ENCODE data around the gene VWA5B1.

Gene VWA5B1

GRCh38 chr1:20342294-20343148 lies 51.8 kb downstream of the VWA5B1 start:
- no peak for TF ChIP-seq POLR2A (IDR thresholded peaks at IDR 0.05; ENCODE audit: low read depth, low read length)
- DNase-seq (ENCODE audit: insufficient read length, low spot score) (no peak), FAIRE-seq (no peak)

DNA sequence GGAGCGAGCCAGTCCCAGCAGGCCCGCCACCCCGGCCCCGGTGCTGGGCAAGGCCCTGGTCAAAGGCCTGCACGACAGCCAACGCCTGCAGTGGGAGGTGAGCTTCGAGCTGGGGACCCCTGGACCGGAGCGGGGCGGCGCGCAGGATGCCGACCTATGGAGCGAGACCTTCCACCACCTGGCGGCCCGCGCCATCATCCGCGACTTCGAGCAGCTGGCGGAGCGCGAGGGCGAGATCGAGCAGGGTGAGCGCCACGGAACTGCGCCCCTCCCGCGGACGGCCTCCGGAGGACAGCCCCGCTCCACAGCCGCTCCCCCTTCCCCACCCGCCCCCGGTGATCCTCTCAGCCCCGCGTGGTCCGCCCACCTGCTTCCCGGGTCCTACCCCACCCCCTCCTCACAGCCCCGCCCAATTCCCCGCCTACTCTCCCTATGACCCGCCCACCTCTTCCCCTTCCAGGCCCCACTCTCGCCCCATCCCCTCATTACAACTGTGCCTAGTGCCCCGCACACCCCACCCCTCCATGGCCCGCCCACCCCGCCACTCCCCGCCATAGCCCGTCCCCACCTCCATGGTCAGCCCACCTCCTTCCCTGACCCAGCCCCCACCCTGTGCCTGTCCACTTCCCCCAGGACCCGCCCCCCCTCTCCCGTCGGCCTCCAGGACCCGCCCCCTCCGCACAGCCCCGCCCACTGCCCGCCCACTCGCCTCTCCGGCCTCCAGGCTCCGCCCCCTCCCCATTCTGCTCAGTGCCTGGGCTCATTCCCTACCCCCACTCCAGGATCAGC lies 52.7 kb downstream of the VWA5B1 start:
- no peak for DNase-seq (ENCODE audit: insufficient read length, low spot score)
- no peak for FAIRE-seq
- TF ChIP-seq POLR2A (IDR thresholded peaks at IDR 0.05; ENCODE audit: low read depth, low read length) = no peak

DNA sequence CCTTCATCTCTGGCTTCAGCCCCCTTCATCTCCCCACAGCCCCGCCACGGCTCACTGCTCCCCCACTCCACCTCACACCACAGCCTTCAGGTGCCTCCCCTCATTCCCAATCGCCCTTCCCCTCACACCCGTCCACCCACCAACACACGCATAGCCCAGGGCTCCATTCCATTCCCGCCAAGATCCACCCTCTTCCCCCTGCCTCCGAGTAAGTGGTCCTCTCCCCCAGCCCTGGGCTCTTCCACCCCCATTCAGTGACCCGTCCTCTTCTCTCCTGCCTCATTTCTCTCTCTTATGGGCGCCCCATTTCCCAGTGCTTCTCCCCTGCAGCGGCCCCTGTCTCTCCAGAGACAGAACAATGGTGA lies 53.2 kb downstream of the VWA5B1 start:
- FAIRE-seq (no peak), DNase-seq (ENCODE audit: insufficient read length, low spot score) (no peak)
- no peak for TF ChIP-seq POLR2A (IDR thresholded peaks at IDR 0.05; ENCODE audit: low read depth, low read length)

- FAIRE-seq (no peak), DNase-seq (ENCODE audit: insufficient read length, low spot score) (no peak)
- TF ChIP-seq POLR2A (IDR thresholded peaks at IDR 0.05; ENCODE audit: low read depth, low read length) = no peak
These were observed 54.1 kb downstream of the VWA5B1 start for GRCh38 chr1:20344738-20345137.

DNA sequence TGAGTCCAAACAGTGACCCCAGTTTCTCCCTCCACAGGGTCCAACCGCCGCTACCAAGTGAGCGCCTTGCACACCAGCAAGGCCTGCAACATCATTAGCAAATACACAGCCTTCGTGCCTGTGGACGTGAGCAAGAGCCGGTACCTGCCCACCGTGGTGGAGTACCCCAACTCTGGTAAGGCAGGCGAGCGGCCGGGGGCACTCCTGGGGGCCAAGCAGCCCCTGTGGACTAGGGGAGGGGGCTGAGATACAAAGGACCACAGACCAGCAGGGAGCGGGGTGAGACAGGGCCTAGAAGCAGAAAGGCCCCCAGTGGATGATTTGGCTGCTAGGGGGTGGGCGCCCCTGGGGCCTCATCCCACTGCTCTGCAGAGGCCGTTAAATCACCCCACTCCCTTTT lies 54.7 kb downstream of the VWA5B1 start:
- TF ChIP-seq POLR2A (IDR thresholded peaks at IDR 0.05; ENCODE audit: low read depth, low read length) = no peak

GRCh38 chr1:20346433-20346832 lies 55.8 kb downstream of the VWA5B1 start:
- FAIRE-seq (no peak), DNase-seq (ENCODE audit: insufficient read length, low spot score) (no peak)
- no peak for TF ChIP-seq POLR2A (IDR thresholded peaks at IDR 0.05; ENCODE audit: low read depth, low read length)

More for the DNA sequence above, 54.7 kb downstream of the VWA5B1 start:
- FAIRE-seq (no peak), DNase-seq (ENCODE audit: insufficient read length, low spot score) (no peak)

DNA sequence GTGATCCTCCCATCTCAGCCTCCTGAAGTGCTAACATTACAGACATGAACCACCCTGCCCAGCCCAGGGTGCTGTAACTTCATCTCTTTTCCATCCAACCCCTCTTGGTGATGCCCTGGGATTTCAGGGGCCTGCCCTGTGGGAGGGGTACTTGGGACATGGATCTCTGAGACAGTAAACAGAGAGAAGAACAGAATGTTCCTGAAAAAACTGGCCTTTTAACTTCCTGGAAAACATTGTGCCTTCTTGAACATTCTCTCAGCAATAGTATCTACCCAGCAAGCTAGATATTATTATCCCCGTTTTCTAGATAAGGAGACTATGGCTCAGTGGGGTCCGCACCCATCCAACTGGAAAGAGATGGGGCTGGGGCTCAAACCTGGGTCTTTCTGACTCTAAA lies 57.0 kb downstream of the VWA5B1 start:
- DNase-seq (ENCODE audit: insufficient read length, low spot score) = no peak
- FAIRE-seq = no peak
- TF ChIP-seq POLR2A (IDR thresholded peaks at IDR 0.05; ENCODE audit: low read depth, low read length) = no peak

GRCh38 chr1:20348326-20348915 lies 57.7 kb downstream of the VWA5B1 start:
- DNase-seq (ENCODE audit: insufficient read length, low spot score) (no peak), FAIRE-seq (no peak)
- no peak for TF ChIP-seq POLR2A (IDR thresholded peaks at IDR 0.05; ENCODE audit: low read depth, low read length)

DNA sequence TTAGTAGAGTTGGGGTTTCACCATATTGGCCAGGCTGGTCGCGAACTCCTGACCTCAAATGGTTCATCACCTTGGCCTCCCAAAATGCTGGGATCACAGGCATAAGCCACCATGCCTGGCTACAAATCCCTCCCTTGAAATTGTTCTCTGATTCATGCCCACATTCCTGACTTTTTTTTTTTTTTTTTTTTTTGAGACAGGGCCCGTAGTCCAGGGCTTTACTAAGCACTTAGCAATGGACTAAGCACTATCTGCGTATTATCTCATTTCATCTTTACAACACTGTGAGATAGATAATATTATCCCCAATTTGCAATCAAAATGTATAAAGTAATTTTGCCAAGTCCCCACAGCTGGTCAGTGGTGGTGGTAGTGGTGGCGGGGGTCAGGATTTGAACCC lies 58.9 kb downstream of the VWA5B1 start:
- no peak for TF ChIP-seq POLR2A (IDR thresholded peaks at IDR 0.05; ENCODE audit: low read depth, low read length)
- DNase-seq (ENCODE audit: insufficient read length, low spot score) (no peak), FAIRE-seq (no peak)

DNA sequence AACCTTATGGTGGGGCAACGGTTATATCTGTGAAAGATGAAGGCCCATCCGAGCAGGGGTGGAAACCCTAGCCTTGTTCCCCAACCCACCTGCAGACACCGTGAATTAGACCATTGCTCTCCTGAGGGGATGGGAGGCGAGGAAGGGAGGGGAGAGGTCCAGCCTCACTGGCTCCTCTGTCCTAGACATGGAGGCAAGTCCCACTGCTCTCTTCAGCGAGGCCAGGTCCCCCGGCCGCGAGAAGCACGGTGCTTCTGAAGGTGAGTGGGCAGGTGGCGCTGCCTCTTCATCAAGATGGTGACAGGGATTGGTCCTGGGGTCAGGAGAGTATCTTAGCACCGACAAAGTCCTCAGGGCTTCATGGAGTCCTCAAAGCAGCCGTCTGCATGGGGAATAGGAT lies 59.3 kb downstream of the VWA5B1 start:
- no peak for FAIRE-seq
- no peak for TF ChIP-seq POLR2A (IDR thresholded peaks at IDR 0.05; ENCODE audit: low read depth, low read length)
- no peak for DNase-seq (ENCODE audit: insufficient read length, low spot score)

- no peak for TF ChIP-seq POLR2A (IDR thresholded peaks at IDR 0.05; ENCODE audit: low read depth, low read length)
These were observed 59.7 kb downstream of the VWA5B1 start for GRCh38 chr1:20350421-20350820.

DNA sequence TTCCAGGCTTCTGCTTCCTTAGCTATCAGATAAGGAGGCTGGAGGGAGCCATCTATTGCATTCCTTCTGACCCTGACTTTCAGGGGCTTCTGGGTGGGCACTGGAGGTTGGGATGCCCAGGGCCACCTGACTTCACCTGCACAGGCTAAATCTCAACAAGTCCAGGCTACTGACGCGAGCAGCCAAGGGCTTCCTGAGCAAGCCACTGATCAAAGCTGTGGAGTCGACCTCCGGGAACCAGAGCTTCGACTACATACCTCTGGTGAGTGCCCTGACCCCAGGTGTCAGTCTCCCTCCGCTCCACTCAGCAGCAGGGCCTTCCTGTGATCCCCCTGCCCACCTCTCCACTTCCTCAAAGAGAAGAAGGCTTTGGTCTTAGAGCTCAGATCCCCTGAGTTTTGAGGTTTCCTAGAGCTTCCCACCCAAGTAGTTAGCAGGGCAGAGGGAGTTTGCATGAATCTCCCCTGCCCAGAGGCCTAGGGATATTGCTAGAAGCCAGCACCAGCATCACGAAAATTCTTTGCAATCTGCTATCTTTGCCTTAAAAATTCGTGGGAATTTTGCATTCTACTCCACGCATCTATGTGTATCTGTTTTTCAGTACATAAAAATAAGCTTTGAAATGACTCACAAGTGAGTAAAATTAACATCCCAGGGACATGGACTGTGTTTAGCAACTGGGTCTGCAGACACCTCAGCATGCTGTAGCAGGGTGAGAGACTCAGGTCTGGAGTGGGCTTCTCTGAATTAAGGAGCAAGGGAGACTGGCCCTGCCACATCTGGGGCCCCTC lies 61.4 kb downstream of the VWA5B1 start:
- DNase-seq (ENCODE audit: insufficient read length, low spot score) = no peak
- no peak for FAIRE-seq
- no peak for TF ChIP-seq POLR2A (IDR thresholded peaks at IDR 0.05; ENCODE audit: low read depth, low read length)

More at GRCh38 chr1:20350421-20350820, 59.7 kb downstream of the VWA5B1 start:
- FAIRE-seq (no peak), DNase-seq (ENCODE audit: insufficient read length, low spot score) (no peak)

GRCh38 chr1:20353836-20354235 lies 63.2 kb downstream of the VWA5B1 start:
- TF ChIP-seq POLR2A (IDR thresholded peaks at IDR 0.05; ENCODE audit: low read depth, low read length) = no peak
- no peak for DNase-seq (ENCODE audit: insufficient read length, low spot score)
- FAIRE-seq = no peak

- DNase-seq (ENCODE audit: insufficient read length, low spot score) (no peak), FAIRE-seq (no peak)
- TF ChIP-seq POLR2A (IDR thresholded peaks at IDR 0.05; ENCODE audit: low read depth, low read length) = no peak
These were observed 63.9 kb downstream of the VWA5B1 start for GRCh38 chr1:20354610-20355009.
